HCT116 (cell line): Measurements from ENCODE around the gene CDC37L1. TPM values are rescaled to one million over a fixed set of nuclear protein-coding genes. Genes with fewer than 3 reads are reported as not detected.

Source experiments
- ATAC-seq: fragments of 200-7000 bp; cut with Tn5 transposase; 2 replicates; pipeline ENCODE4 v1.9.1; 2020; ENCODE audit warnings: mild to moderate bottlenecking, moderate library complexity
- BruUV-seq: library from RNA; stranded (reverse); fragments of 400-500 nt; replicated peaks from 2 replicates; lab custom pipeline; 2021; lab: Mats Ljungman, UMichigan
- CTCF ChIA-PET: fragments of 300-600 bp; sonication (Branson Sonifier 250); formaldehyde crosslinking; loops from one replicate; lab custom pipeline; 2021; ENCODE audit warnings: antibody characterized with exemption; lab: Charles Lee
- POLR2A ChIA-PET: fragments of 300-600, 350-600 bp; sonication (Branson Sonifier 250); formaldehyde crosslinking; loops from one replicate; lab custom pipeline; 2021; ENCODE audit warnings: antibody characterized with exemption; lab: Charles Lee
- RAD21 ChIA-PET, 2 experiments: fragments of 300-600 bp; sonication (Branson Sonifier 250); formaldehyde crosslinking; loops; one replicate each; lab custom pipeline; 2023; ENCODE audit warnings: low total read pairs in 2 of 2; ENCODE audit not compliant: uncharacterized antibody in 2 of 2, unreplicated experiment in 2 of 2, low non-redundant PET in 1 of 2; lab: Charles Lee
- DNase-seq: peaks from one replicate; pipeline ENCODE4 v3.0.0-alpha.2; 2010; ENCODE audit warnings: low read depth, low spot score
- H2AFZ ChIP-seq: fragments of 200-600 bp; shearing (Covaris generic), sonication (generic); 2 replicates; pipeline ENCODE4 v1.6.1; 2017; ENCODE audit warnings: low read depth, mixed run types, mixed read lengths, antibody characterized with exemption, low read length; ENCODE audit not compliant: poor library complexity, severe bottlenecking
- H3K27ac ChIP-seq: 2 replicates; pipeline ENCODE4 v1.5.1; 2012; ENCODE audit warnings: low read depth, low read length
- H3K27me3 ChIP-seq: fragments of 200-600 bp; sonication (generic); 2 replicates; pipeline ENCODE4 v1.6.1; 2016; ENCODE audit warnings: mixed run types, low read length, mixed read lengths; ENCODE audit not compliant: insufficient read depth
- H3K36me3 ChIP-seq, 2 experiments: fragments of 200-500 bp in 1 of 2; fragments of 200-600 bp in 1 of 2; sonication (Bioruptor generic) in 1 of 2; sonication (generic) in 1 of 2; 2 replicates each; pipeline versions ENCODE4 v1.5.1 to v1.6.1; 2014 to 2016; ENCODE audit warnings: low read length in 2 of 2, inconsistent platforms in 1 of 2, mixed read lengths in 1 of 2, mixed run types in 1 of 2; ENCODE audit not compliant: insufficient read depth in 2 of 2, control insufficient read depth in 1 of 2
- H3K4me1 ChIP-seq, 2 experiments: fragments of 200-600 bp in 1 of 2; sonication (generic) in 1 of 2; 2 replicates each; pipeline versions ENCODE4 v1.5.1 to v1.6.1; 2012 to 2017; ENCODE audit warnings: low read length in 2 of 2, inconsistent platforms in 1 of 2, mild to moderate bottlenecking in 1 of 2, mixed read lengths in 1 of 2, mixed run types in 1 of 2, moderate library complexity in 1 of 2; ENCODE audit not compliant: insufficient read depth in 2 of 2, control insufficient read depth in 1 of 2
- H3K4me2 ChIP-seq: fragments of 200-600 bp; sonication (generic); 2 replicates; pipeline ENCODE4 v1.6.1; 2017; ENCODE audit warnings: mixed run types, low read length, mixed read lengths
- H3K4me3 ChIP-seq, 2 experiments: fragments of 200-600 bp in 1 of 2; sonication (generic) in 1 of 2; replicated peaks in 1 of 2; 2 replicates each; pipeline ENCODE4 v1.5.1; 2011 to 2016; ENCODE audit warnings: low read length in 2 of 2, control low read depth in 1 of 2, low read depth in 1 of 2, mild to moderate bottlenecking in 1 of 2, mixed read lengths in 1 of 2, mixed run types in 1 of 2
- H3K79me2 ChIP-seq: fragments of 200-600 bp; sonication (generic); 2 replicates; pipeline ENCODE4 v1.6.1; 2017; ENCODE audit warnings: mild to moderate bottlenecking, mixed run types, low read length, moderate library complexity, mixed read lengths; ENCODE audit not compliant: insufficient read depth
- H3K9ac ChIP-seq: fragments of 200-600 bp; sonication (generic); 2 replicates; pipeline ENCODE4 v1.6.1; 2016; ENCODE audit warnings: low read length, mixed read lengths
- H3K9me2 ChIP-seq: fragments of 200-600 bp; sonication (generic), shearing (Covaris generic); 2 replicates; pipeline ENCODE4 v1.6.1; 2017; ENCODE audit warnings: mixed run types, mild to moderate bottlenecking, moderate library complexity; ENCODE audit not compliant: insufficient read depth
- H3K9me3 ChIP-seq, 2 experiments: fragments of 200-500 bp in 1 of 2; fragments of 200-600 bp in 1 of 2; sonication (Bioruptor generic) in 1 of 2; sonication (generic) in 1 of 2; 2 replicates each; pipeline ENCODE4 v1.6.1; 2014 to 2017; ENCODE audit warnings: low read length in 2 of 2, mixed read lengths in 2 of 2, inconsistent platforms in 1 of 2, low read depth in 1 of 2, mild to moderate bottlenecking in 1 of 2, mixed run types in 1 of 2, moderate library complexity in 1 of 2; ENCODE audit not compliant: control insufficient read depth in 1 of 2, insufficient read depth in 1 of 2
- H4K20me1 ChIP-seq: fragments of 200-600 bp; sonication (generic), shearing (Covaris generic); 2 replicates; pipeline ENCODE4 v1.6.1; 2017; ENCODE audit warnings: mixed run types, mild to moderate bottlenecking, moderate library complexity; ENCODE audit not compliant: insufficient read depth
- CEBPB ChIP-seq: IDR thresholded peaks from 2 replicates; pipeline ENCODE4 v1.6.1; 2012; ENCODE audit warnings: low read depth
- EGR1 ChIP-seq: IDR thresholded peaks from 2 replicates; pipeline ENCODE4 v1.6.1; 2012; ENCODE audit warnings: low read depth
- EZH2phosphoT487 ChIP-seq: fragments of 200-600 bp; IDR thresholded peaks from 2 replicates; pipeline ENCODE4 v1.6.1; 2018; ENCODE audit warnings: antibody characterized with exemption, borderline replicate concordance
- FOSL1 ChIP-seq: IDR thresholded peaks from 2 replicates; pipeline ENCODE4 v1.6.1; 2012; ENCODE audit warnings: low read depth
- POLR2AphosphoS5 ChIP-seq: IDR thresholded peaks from 2 replicates; pipeline ENCODE4 v1.6.1; 2011; ENCODE audit warnings: mild to moderate bottlenecking, low read depth, low read length, moderate library complexity
- RAD21 ChIP-seq: IDR thresholded peaks from 2 replicates; pipeline ENCODE4 v1.6.1; 2012; ENCODE audit warnings: low read depth, mild to moderate bottlenecking
- SIN3A ChIP-seq: IDR thresholded peaks from 2 replicates; pipeline ENCODE4 v1.6.1; 2012; ENCODE audit warnings: low read depth
- SP1 ChIP-seq: IDR thresholded peaks from 2 replicates; pipeline ENCODE4 v1.6.1; 2012; ENCODE audit warnings: low read depth
- SRF ChIP-seq: IDR thresholded peaks from 2 replicates; pipeline ENCODE4 v1.6.1; 2012; ENCODE audit warnings: low read depth
- YY1 ChIP-seq: IDR thresholded peaks from 2 replicates; pipeline ENCODE4 v1.6.1; 2011; ENCODE audit warnings: low read length, low read depth, moderate library complexity, mild to moderate bottlenecking; ENCODE audit not compliant: insufficient replicate concordance; ENCODE audit errors: extremely low read depth
- ZFX ChIP-seq: fragments of 450-650 bp; IDR thresholded peaks from 2 replicates; pipeline ENCODE4 v1.6.1; 2017
- ZNF274 ChIP-seq: fragments of 200-500 bp; sonication (Bioruptor generic); IDR thresholded peaks from 2 replicates; pipeline ENCODE4 v1.6.1; 2014; ENCODE audit warnings: mild to moderate bottlenecking, low read depth, low read length, inconsistent platforms
- intact Hi-C: fragments of 100-400 bp; cut with micrococcal nuclease; formaldehyde crosslinking; loops from 2 replicates; pipeline ENCODE4 v1.10.0; 2022
- total RNA-seq: library from RNA; stranded (reverse); gene quantifications from one replicate; pipeline ENCODE4 v1.2.1, GENCODE V29; 2021; ENCODE audit not compliant: unreplicated experiment
- TF ChIP-seq, protein P1 (sequence below): IDR thresholded peaks from 2 replicates; pipeline ENCODE4 v1.6.1; 2012
- TF ChIP-seq, protein P2 (sequence below): IDR thresholded peaks from 2 replicates; pipeline ENCODE4 v1.6.1; 2012
- TF ChIP-seq, protein P3 (sequence below): IDR thresholded peaks from 2 replicates; pipeline ENCODE4 v1.6.1; 2012; ENCODE audit warnings: low read depth
- TF ChIP-seq, protein P4 (sequence below), 3 experiments: fragments of 200-600 bp in 1 of 3; sonication (generic) in 1 of 3; IDR thresholded peaks in 2 of 3; conservative IDR thresholded peaks in 1 of 3; 2 replicates each; pipeline ENCODE4 v1.5.1; 2012 to 2017; ENCODE audit warnings: low read depth in 2 of 3, low read length in 2 of 3, antibody characterized with exemption in 1 of 3, borderline replicate concordance in 1 of 3, control low read depth in 1 of 3, mild to moderate bottlenecking in 1 of 3, mixed read lengths in 1 of 3, mixed run types in 1 of 3, moderate library complexity in 1 of 3; ENCODE audit not compliant: insufficient read depth in 1 of 3

Gene CDC37L1
- total RNA-seq, 1 experiment from 2014 or later: 18.1 TPM

DNA sequence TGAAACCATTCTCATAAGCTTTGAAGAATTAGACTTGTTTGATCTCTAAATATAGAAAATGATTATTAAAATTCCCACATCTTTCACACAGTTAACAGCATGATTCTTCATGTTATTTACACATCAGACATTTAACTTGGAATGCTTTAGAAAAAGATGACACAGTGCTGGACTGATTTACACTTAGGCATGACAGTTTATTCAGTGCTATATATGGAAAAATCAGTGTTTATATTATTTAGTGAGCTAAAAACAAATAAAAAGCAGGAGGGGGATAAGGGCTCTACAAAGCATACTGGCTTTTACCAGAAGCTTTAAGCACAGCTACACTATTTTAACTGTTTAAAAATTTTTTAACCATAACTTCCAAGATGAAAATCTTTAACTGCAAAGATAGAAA lies 30.0 kb downstream of the CDC37L1 start:
- H3K4me2 ChIP-seq: no peak overlapping the region
- H3K27me3 ChIP-seq: no peaks in the 10 kb centered on the region
- DNase-seq: no peak
- CTCF ChIA-PET: no interaction called here
- no peaks in the 10 kb centered on the region for H3K9me3 ChIP-seq
- RAD21 ChIA-PET: no interaction called here
- no TSS peak for BruUV-seq
- POLR2A ChIA-PET: no interaction called here
- no peak overlapping the region for H3K27ac ChIP-seq
- intact Hi-C loops: no loop called here
- no peak overlapping the region for H3K9ac ChIP-seq
- TF ChIP-seq EGR1: no peak
- TF ChIP-seq SIN3A: no peak
- TF ChIP-seq ZNF274: no peak
- TF ChIP-seq SRF: no peak
- no peak for TF ChIP-seq POLR2AphosphoS5
- H3K36me3 ChIP-seq: peaks cover 14% of the 10 kb centered on the region in 2 experiments; a peak in 3 of 4 replicates
- H3K9me2 ChIP-seq: no peaks in the 10 kb centered on the region
- no peak overlapping the region for H2AFZ ChIP-seq
- no peak overlapping the region for H3K4me3 ChIP-seq
- H4K20me1 ChIP-seq: no peaks in the 10 kb centered on the region; the same call in 1 of the 2 replicates
- H3K79me2 ChIP-seq: peaks cover 2% of the 10 kb centered on the region; the same call in 1 of the 2 replicates
- H3K4me1 ChIP-seq: no peaks in the 10 kb centered on the region
- ATAC-seq: no peak

DNA sequence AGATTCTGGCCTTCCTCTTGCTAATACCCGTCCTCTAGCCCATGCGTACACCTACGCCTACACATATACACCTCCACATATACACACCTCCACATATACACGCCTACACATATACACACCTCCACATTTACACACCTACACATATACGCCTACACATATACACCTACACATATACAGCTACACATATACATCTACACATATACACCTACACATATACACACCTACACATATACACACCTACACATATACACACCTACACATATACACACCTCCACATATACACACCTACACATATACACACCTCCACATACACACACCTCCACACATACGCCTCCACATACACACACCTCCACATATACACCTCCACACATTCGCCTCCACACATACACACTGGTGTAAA lies 34.5 kb downstream of the CDC37L1 start:
- ATAC-seq (no peak), DNase-seq (no peak)
- Histone ChIP-seq H3K4me1 (no peaks in the 10 kb centered on the region), H2AFZ (no peak overlapping the region), H3K4me2 (no peak overlapping the region), H3K9ac (no peak overlapping the region), H4K20me1 (no peaks in the 10 kb centered on the region), H3K9me3 (no peaks in the 10 kb centered on the region), H3K36me3 (peaks cover 19 to 25% of the 10 kb centered on the region in 2 experiments; a peak in 3 of 4 replicates), H3K27me3 (no peaks in the 10 kb centered on the region), H3K27ac (no peak overlapping the region), H3K9me2 (no peaks in the 10 kb centered on the region), H3K4me3 (no peak overlapping the region), H3K79me2 (peaks cover 3% of the 10 kb centered on the region; the same call in 1 of the 2 replicates)
- ChIA-PET POLR2A (no interaction called here), RAD21 (no interaction called here), CTCF (no interaction called here)
- intact Hi-C loops: no loop called here
- no TSS peak for BruUV-seq
- TF ChIP-seq ZFX (no peak), SIN3A (no peak), SRF (no peak), RAD21 (no peak), EGR1 (no peak), FOSL1 (no peak), EZH2phosphoT487 (no peak), SP1 (no peak), YY1 (no peak), CEBPB (no peak), ZNF274 (no peak)
- TF ChIP-seq, protein P1, sequence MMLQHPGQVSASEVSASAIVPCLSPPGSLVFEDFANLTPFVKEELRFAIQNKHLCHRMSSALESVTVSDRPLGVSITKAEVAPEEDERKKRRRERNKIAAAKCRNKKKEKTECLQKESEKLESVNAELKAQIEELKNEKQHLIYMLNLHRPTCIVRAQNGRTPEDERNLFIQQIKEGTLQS: no peak
- TF ChIP-seq, protein P2, sequence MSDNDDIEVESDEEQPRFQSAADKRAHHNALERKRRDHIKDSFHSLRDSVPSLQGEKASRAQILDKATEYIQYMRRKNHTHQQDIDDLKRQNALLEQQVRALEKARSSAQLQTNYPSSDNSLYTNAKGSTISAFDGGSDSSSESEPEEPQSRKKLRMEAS: no peak
- TF ChIP-seq, protein P3, sequence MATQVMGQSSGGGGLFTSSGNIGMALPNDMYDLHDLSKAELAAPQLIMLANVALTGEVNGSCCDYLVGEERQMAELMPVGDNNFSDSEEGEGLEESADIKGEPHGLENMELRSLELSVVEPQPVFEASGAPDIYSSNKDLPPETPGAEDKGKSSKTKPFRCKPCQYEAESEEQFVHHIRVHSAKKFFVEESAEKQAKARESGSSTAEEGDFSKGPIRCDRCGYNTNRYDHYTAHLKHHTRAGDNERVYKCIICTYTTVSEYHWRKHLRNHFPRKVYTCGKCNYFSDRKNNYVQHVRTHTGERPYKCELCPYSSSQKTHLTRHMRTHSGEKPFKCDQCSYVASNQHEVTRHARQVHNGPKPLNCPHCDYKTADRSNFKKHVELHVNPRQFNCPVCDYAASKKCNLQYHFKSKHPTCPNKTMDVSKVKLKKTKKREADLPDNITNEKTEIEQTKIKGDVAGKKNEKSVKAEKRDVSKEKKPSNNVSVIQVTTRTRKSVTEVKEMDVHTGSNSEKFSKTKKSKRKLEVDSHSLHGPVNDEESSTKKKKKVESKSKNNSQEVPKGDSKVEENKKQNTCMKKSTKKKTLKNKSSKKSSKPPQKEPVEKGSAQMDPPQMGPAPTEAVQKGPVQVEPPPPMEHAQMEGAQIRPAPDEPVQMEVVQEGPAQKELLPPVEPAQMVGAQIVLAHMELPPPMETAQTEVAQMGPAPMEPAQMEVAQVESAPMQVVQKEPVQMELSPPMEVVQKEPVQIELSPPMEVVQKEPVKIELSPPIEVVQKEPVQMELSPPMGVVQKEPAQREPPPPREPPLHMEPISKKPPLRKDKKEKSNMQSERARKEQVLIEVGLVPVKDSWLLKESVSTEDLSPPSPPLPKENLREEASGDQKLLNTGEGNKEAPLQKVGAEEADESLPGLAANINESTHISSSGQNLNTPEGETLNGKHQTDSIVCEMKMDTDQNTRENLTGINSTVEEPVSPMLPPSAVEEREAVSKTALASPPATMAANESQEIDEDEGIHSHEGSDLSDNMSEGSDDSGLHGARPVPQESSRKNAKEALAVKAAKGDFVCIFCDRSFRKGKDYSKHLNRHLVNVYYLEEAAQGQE: no peak
- TF ChIP-seq, protein P4, sequence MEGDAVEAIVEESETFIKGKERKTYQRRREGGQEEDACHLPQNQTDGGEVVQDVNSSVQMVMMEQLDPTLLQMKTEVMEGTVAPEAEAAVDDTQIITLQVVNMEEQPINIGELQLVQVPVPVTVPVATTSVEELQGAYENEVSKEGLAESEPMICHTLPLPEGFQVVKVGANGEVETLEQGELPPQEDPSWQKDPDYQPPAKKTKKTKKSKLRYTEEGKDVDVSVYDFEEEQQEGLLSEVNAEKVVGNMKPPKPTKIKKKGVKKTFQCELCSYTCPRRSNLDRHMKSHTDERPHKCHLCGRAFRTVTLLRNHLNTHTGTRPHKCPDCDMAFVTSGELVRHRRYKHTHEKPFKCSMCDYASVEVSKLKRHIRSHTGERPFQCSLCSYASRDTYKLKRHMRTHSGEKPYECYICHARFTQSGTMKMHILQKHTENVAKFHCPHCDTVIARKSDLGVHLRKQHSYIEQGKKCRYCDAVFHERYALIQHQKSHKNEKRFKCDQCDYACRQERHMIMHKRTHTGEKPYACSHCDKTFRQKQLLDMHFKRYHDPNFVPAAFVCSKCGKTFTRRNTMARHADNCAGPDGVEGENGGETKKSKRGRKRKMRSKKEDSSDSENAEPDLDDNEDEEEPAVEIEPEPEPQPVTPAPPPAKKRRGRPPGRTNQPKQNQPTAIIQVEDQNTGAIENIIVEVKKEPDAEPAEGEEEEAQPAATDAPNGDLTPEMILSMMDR (IDR thresholded peaks at IDR 0.05 in 2 of 3, conservative IDR thresholded peaks at IDR 0.05 in 1 of 3; ENCODE audit: borderline replicate concordance in 1 of 3, insufficient read depth in 1 of 3, low read depth in 2 of 3, low read length in 2 of 3): no peak
